Ishikawa (cell line): ENCODE measurements around the gene RNASE13.

ENCODE experiments used
- RAD21 ChIP-seq: IDR thresholded peaks from 2 replicates; pipeline ENCODE4 v1.6.1; 2012; ENCODE audit warnings: low read depth
- TCF12 ChIP-seq: IDR thresholded peaks from 2 replicates; pipeline ENCODE4 v1.6.1; 2012; ENCODE audit warnings: low read depth
- TF ChIP-seq, protein P1 (sequence below): IDR thresholded peaks from 2 replicates; pipeline ENCODE4 v1.6.1; 2012

- TF ChIP-seq TCF12 (no peak), RAD21 (no peak)
- TF ChIP-seq, protein P1, sequence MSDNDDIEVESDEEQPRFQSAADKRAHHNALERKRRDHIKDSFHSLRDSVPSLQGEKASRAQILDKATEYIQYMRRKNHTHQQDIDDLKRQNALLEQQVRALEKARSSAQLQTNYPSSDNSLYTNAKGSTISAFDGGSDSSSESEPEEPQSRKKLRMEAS: no peak
These were observed 12.8 kb upstream of the RNASE13 start for GRCh38 chr14:21047378-21047781.
